ENCODE data around the gene TUBB3.

Gene TUBB3

GRCh38 chr16:89899879-89900481 is 23.2 kb upstream of the TUBB3 start:
- DNase-seq (ENCODE audit: low read depth, low spot score) = no peak
- ChIA-PET POLR2A (no interaction called here), CTCF (interaction anchor here (0.7 to 2.5 kb wide), 6 partner anchors 8 to 39 kb away, joined by 3 to 20 read pairs (median 5); no protein-coding TSS in a partner anchor)
- TF ChIP-seq CTCF (IDR thresholded peaks at IDR 0.05; ENCODE audit: insufficient read depth, low read length, missing control alignments) = no peak
- no peak overlapping the region for H3K4me3 ChIP-seq (ENCODE audit: low read depth, low read length)

- no peak for DNase-seq (ENCODE audit: low read depth, low spot score)
- POLR2A ChIA-PET = no interaction called here
- no peak overlapping the region for H3K4me3 ChIP-seq (ENCODE audit: low read depth, low read length)
- no peak for TF ChIP-seq CTCF (IDR thresholded peaks at IDR 0.05; ENCODE audit: insufficient read depth, low read length, missing control alignments)
- CTCF ChIA-PET = interaction anchor here (1.1 to 2.5 kb wide), 3 partner anchors 9 to 13 kb away, joined by 3 to 20 read pairs (median 5); no protein-coding TSS in a partner anchor
These were observed 22.3 kb upstream of the TUBB3 start for GRCh38 chr16:89900885-89901284.

- CTCF ChIA-PET = no interaction called here
- POLR2A ChIA-PET = no interaction called here
- no peak for TF ChIP-seq CTCF (IDR thresholded peaks at IDR 0.05; ENCODE audit: insufficient read depth, low read length, missing control alignments)
- no peak overlapping the region for H3K4me3 ChIP-seq (ENCODE audit: low read depth, low read length)
- no peak for DNase-seq (ENCODE audit: low read depth, low spot score)
These were observed 20.2 kb upstream of the TUBB3 start for GRCh38 chr16:89902980-89903379.

GRCh38 chr16:89903908-89904515 is 19.1 kb upstream of the TUBB3 start:
- H3K4me3 ChIP-seq (ENCODE audit: low read depth, low read length) = no peak overlapping the region
- no peak for TF ChIP-seq CTCF (IDR thresholded peaks at IDR 0.05; ENCODE audit: insufficient read depth, low read length, missing control alignments)
- no peak for DNase-seq (ENCODE audit: low read depth, low spot score)
- ChIA-PET CTCF (interaction anchor here (1.1 kb wide), 1 partner anchor 110 kb away, joined by 3 read pairs; no protein-coding TSS in a partner anchor), POLR2A (no interaction called here)

- no peak for TF ChIP-seq CTCF (IDR thresholded peaks at IDR 0.05; ENCODE audit: insufficient read depth, low read length, missing control alignments)
- no peak for DNase-seq (ENCODE audit: low read depth, low spot score)
- POLR2A ChIA-PET = interaction anchor here (1.8 kb wide), 1 partner anchor 18 kb away, joined by 5 read pairs; no protein-coding TSS in a partner anchor
- no peak overlapping the region for H3K4me3 ChIP-seq (ENCODE audit: low read depth, low read length)
- CTCF ChIA-PET = interaction anchor here (0.9 to 1.1 kb wide), 2 partner anchors 11 to 111 kb away, joined by 3 to 4 read pairs; no protein-coding TSS in a partner anchor
These were observed 18.3 kb upstream of the TUBB3 start for GRCh38 chr16:89904606-89905510.
